ENCODE results near the gene AATK. TPM values are rescaled to one million over a fixed set of nuclear protein-coding genes. Genes with fewer than 3 reads are reported as not detected.

Gene AATK
- total and polyA plus RNA-seq, 9 of the 15 experiments (the other 6 are each of a cell fraction or from before 2014, with no cell fraction given) = 0.11 to 0.55 (median 0.38) TPM; not detected in 5

GRCh38 chr17:81179861-81180260 lies 13.8 kb upstream of the AATK start (continued):
- no peak for TF ChIP-seq MGA (IDR thresholded peaks at IDR 0.05)
- no peak for TF ChIP-seq TSHZ1 (CRISPR knock-in tag; IDR thresholded peaks at IDR 0.05)
- TF ChIP-seq CC2D1A (IDR thresholded peaks at IDR 0.05) = no peak
- TF ChIP-seq E2F1 (CRISPR knock-in tag; IDR thresholded peaks at IDR 0.05) = no peak
- no peak for TF ChIP-seq NR0B1 (IDR thresholded peaks at IDR 0.05; ENCODE audit: partially characterized antibody)
